Adipocyte (in vitro differentiated cells): Measurements from ENCODE around the gene SF3B4.
"Not testable (repeated sequence)": the region's sequence is repeated elsewhere in the genome, so short reads cannot be mapped to it uniquely, and the experiment has no call there.

Experiments used
- DNase-seq: peaks from one replicate; pipeline ENCODE4 v3.0.0-alpha.2; 2015; ENCODE audit warnings: low read depth
- H3K27me3 ChIP-seq: replicated peaks from 2 replicates; pipeline ENCODE4 v1.7.0; 2013; ENCODE audit warnings: mild to moderate bottlenecking, low read length, moderate library complexity; ENCODE audit not compliant: control insufficient read depth, insufficient read depth
- H3K36me3 ChIP-seq: 2 replicates; pipeline ENCODE4 v1.7.0; 2013; ENCODE audit warnings: low read length, mild to moderate bottlenecking, moderate library complexity; ENCODE audit not compliant: control insufficient read depth, insufficient read depth, severe bottlenecking
- H3K4me1 ChIP-seq: 2 replicates; pipeline ENCODE4 v1.7.0; 2013; ENCODE audit warnings: mild to moderate bottlenecking, low read length, moderate library complexity; ENCODE audit not compliant: control insufficient read depth, insufficient read depth
- H3K4me3 ChIP-seq: 2 replicates; pipeline ENCODE4 v1.7.0; 2013; ENCODE audit warnings: mild to moderate bottlenecking, low read length, moderate library complexity
- H3K9ac ChIP-seq: 2 replicates; pipeline ENCODE4 v1.7.0; 2013; ENCODE audit warnings: mild to moderate bottlenecking, low read length, moderate library complexity
- H3K9me3 ChIP-seq: 2 replicates; pipeline ENCODE4 v1.7.0; 2013; ENCODE audit warnings: mild to moderate bottlenecking, low read length, moderate library complexity; ENCODE audit not compliant: control insufficient read depth

The SF3B4 gene

GRCh38 chr1:149927563-149928400, at the start of gene SF3B4:
Gene SF3B4, minus strand, starts transcription at chr1:149927803. Its CDS starts 44 bp downstream, at chr1:149927759.
- DNase-seq: peak; percentile 98
- Histone ChIP-seq H3K9me3 (no peaks in the 10 kb centered on the region), H3K4me1 (peaks cover 32% of the 10 kb centered on the region), H3K27me3 (no peaks in the 10 kb centered on the region), H3K4me3 (peak within 1 kb of the TSS; percentile 95), H3K36me3 (peaks cover 40% of the 10 kb centered on the region), H3K9ac (peak within 1 kb of the TSS; percentile 97)

- Histone ChIP-seq H3K9me3 (no peaks in the 10 kb centered on the region), H3K4me1 (peaks cover 13% of the 10 kb centered on the region), H3K4me3 (no peak overlapping the region), H3K27me3 (no peaks in the 10 kb centered on the region), H3K36me3 (peaks cover 43% of the 10 kb centered on the region), H3K9ac (no peak overlapping the region)
- no peak for DNase-seq
These were observed 49.7 kb upstream of the SF3B4 start for GRCh38 chr1:149977345-149977744.

GRCh38 chr1:149972547-149972946, 44.9 kb upstream of the SF3B4 start:
- Histone ChIP-seq H3K27me3 (no peaks in the 10 kb centered on the region), H3K4me1 (no peaks in the 10 kb centered on the region), H3K4me3 (no peak overlapping the region), H3K36me3 (peaks cover 82% of the 10 kb centered on the region), H3K9me3 (no peaks in the 10 kb centered on the region), H3K9ac (no peak overlapping the region)
- DNase-seq: no peak

GRCh38 chr1:149967646-149968045, 40.0 kb upstream of the SF3B4 start:
- Histone ChIP-seq H3K4me1 (peaks cover 27% of the 10 kb centered on the region), H3K36me3 (peaks cover 79% of the 10 kb centered on the region), H3K9ac (no peak overlapping the region), H3K4me3 (no peak overlapping the region), H3K27me3 (no peaks in the 10 kb centered on the region), H3K9me3 (no peaks in the 10 kb centered on the region)
- DNase-seq: no peak

GRCh38 chr1:149967041-149967440, 39.4 kb upstream of the SF3B4 start:
- no peak overlapping the region for H3K4me3 ChIP-seq
- DNase-seq: no peak
- no peak overlapping the region for H3K9ac ChIP-seq
- H3K27me3 ChIP-seq: no peaks in the 10 kb centered on the region
- H3K36me3 ChIP-seq: peaks cover 73% of the 10 kb centered on the region
- H3K4me1 ChIP-seq: peaks cover 33% of the 10 kb centered on the region
- no peaks in the 10 kb centered on the region for H3K9me3 ChIP-seq

GRCh38 chr1:149966405-149966804, 38.8 kb upstream of the SF3B4 start:
- Histone ChIP-seq H3K36me3 (peaks cover 70% of the 10 kb centered on the region), H3K27me3 (no peaks in the 10 kb centered on the region), H3K4me3 (no peak overlapping the region), H3K4me1 (peaks cover 33% of the 10 kb centered on the region), H3K9ac (no peak overlapping the region), H3K9me3 (no peaks in the 10 kb centered on the region)
- no peak for DNase-seq

- Histone ChIP-seq H3K4me1 (peaks cover 33% of the 10 kb centered on the region), H3K9ac (no peak overlapping the region), H3K36me3 (peaks cover 66% of the 10 kb centered on the region), H3K4me3 (no peak overlapping the region), H3K9me3 (no peaks in the 10 kb centered on the region), H3K27me3 (no peaks in the 10 kb centered on the region)
- no peak for DNase-seq
These were observed 37.8 kb upstream of the SF3B4 start for GRCh38 chr1:149965440-149965839.

GRCh38 chr1:149963358-149963757, 35.8 kb upstream of the SF3B4 start:
- no peak overlapping the region for H3K4me3 ChIP-seq
- peak; percentile 85 for DNase-seq
- peaks cover 33% of the 10 kb centered on the region for H3K4me1 ChIP-seq
- H3K27me3 ChIP-seq: no peaks in the 10 kb centered on the region
- peaks cover 65% of the 10 kb centered on the region for H3K36me3 ChIP-seq
- peak overlapping the region; percentile 60 for H3K9ac ChIP-seq
- no peaks in the 10 kb centered on the region for H3K9me3 ChIP-seq

GRCh38 chr1:149962736-149963135, 35.1 kb upstream of the SF3B4 start:
- peaks cover 68% of the 10 kb centered on the region for H3K36me3 ChIP-seq
- H3K4me1 ChIP-seq: peaks cover 33% of the 10 kb centered on the region
- H3K9me3 ChIP-seq: no peaks in the 10 kb centered on the region
- no peak overlapping the region for H3K4me3 ChIP-seq
- DNase-seq: no peak
- H3K9ac ChIP-seq: peak overlapping the region; percentile 60
- no peaks in the 10 kb centered on the region for H3K27me3 ChIP-seq

- Histone ChIP-seq H3K9ac (peak overlapping the region; percentile 60), H3K4me3 (no peak overlapping the region), H3K4me1 (peaks cover 33% of the 10 kb centered on the region), H3K9me3 (no peaks in the 10 kb centered on the region), H3K36me3 (peaks cover 67% of the 10 kb centered on the region), H3K27me3 (no peaks in the 10 kb centered on the region)
- DNase-seq: peak; percentile 90
These were observed 34.5 kb upstream of the SF3B4 start for GRCh38 chr1:149962039-149962647.

GRCh38 chr1:149957548-149957947, 29.9 kb upstream of the SF3B4 start:
- not testable (repeated sequence) for H3K9me3 ChIP-seq, H3K4me3 ChIP-seq, H3K4me1 ChIP-seq, H3K9ac ChIP-seq, DNase-seq, H3K27me3 ChIP-seq
- H3K36me3 ChIP-seq: peaks cover 40% of the 10 kb centered on the region
